Measurements from ENCODE around the gene ICE1.
"Not testable (repeated sequence)": the region's sequence is repeated elsewhere in the genome, so short reads cannot be mapped to it uniquely, and the experiment has no call there.

The ICE1 gene

GRCh38 chr5:5437227-5438172 lies 15.0 kb downstream of the ICE1 start:
- no peak for DNase-seq (ENCODE audit: low read depth, low spot score)

GRCh38 chr5:5451863-5452262 lies 29.4 kb downstream of the ICE1 start:
- no peak for DNase-seq (ENCODE audit: low read depth, low spot score)

- DNase-seq (ENCODE audit: low read depth, low spot score): no peak
These were observed 30.7 kb downstream of the ICE1 start for GRCh38 chr5:5453131-5453530.

DNA sequence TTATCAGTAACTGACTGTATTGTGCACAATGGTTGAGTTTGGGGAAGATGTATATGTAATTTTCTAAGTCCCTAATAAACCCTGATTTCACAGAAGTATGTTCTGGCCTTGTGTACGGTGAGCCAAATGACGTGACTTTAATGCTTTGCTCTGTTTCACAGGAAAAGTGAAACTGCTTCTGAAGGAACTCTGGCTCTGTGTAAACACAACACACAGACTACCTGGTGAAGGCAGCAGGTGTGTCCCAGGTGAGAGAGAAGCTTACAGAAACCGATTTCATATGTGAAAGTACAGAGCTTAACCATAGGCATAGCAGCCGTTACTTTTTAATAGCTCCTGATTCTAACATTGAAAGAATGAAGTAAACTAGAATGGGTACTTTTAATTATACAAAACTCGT lies 31.9 kb downstream of the ICE1 start:
- no peak for DNase-seq (ENCODE audit: low read depth, low spot score)

DNA sequence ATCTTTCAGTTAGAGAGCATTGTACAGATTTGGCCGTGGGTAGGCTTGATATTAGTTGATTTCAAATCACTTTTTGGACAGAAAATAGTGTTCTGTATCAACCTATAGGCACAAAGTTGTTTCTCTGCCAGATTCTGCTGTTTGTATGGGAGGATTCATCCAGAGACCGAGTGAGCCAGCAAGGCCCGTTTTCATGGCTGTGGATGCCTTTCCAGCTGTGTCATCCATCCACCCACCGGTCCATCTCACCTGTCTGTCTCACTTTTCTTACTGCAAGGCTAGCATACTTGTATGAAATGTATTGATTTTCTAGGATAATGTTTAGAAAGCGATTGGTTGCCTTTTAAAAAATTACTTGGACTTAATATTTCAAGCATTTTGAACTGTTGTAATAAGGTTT lies 34.4 kb downstream of the ICE1 start:
- no peak for DNase-seq (ENCODE audit: low read depth, low spot score)

- no peak for DNase-seq (ENCODE audit: low read depth, low spot score)
These were observed 37.8 kb downstream of the ICE1 start for GRCh38 chr5:5460311-5460710.

GRCh38 chr5:5461012-5461411 lies 38.5 kb downstream of the ICE1 start:
- no peak for DNase-seq (ENCODE audit: low read depth, low spot score)

GRCh38 chr5:5464036-5464715 lies 41.7 kb downstream of the ICE1 start:
- no peak for DNase-seq (ENCODE audit: low read depth, low spot score)

GRCh38 chr5:5466227-5466626 lies 43.8 kb downstream of the ICE1 start:
- no peak for DNase-seq (ENCODE audit: low read depth, low spot score)

DNA sequence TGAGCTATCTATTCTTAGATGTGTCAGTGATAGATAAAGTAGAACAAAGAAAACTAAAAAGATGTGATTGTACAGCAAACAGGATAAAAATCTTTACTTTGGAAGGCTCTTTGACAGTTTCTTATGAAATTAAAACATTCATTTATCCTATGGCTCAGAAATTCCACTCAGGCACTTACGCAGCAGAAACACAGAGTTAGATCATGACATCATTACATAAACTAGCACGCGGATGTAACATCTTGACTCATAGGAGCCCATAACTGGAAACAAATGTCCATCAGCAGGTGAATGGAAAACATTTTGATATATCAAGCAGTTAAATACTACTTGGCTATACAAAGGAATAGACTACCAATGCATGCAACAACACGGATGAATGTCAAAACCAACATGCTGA lies 45.3 kb downstream of the ICE1 start:
- no peak for DNase-seq (ENCODE audit: low read depth, low spot score)

DNA sequence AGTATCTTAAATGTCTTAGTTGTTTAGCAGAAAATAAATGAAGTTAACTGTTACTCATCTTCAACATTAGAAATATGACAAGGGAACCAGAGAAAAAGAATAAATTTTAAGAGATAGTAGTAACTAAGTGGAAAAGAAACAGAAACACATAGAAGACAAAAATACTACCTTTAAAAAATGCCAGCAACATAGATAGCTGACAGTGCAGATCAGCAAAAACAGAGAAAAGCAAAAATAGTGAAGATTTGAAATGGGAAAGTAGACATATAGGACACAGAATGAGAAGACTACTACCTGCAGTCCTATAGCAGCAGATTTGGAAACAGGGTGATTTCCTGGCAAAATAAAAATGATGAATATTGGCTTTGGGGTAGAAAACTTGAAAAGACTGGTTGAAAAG lies 48.5 kb downstream of the ICE1 start:
- DNase-seq (ENCODE audit: low read depth, low spot score): no peak

- DNase-seq (ENCODE audit: low read depth, low spot score): no peak
These were observed 50.7 kb downstream of the ICE1 start for GRCh38 chr5:5473226-5473625.

GRCh38 chr5:5474961-5475360 lies 52.5 kb downstream of the ICE1 start:
- no peak for DNase-seq (ENCODE audit: low read depth, low spot score)

- DNase-seq (ENCODE audit: low read depth, low spot score): no peak
These were observed 53.5 kb downstream of the ICE1 start for GRCh38 chr5:5475975-5476374.

DNA sequence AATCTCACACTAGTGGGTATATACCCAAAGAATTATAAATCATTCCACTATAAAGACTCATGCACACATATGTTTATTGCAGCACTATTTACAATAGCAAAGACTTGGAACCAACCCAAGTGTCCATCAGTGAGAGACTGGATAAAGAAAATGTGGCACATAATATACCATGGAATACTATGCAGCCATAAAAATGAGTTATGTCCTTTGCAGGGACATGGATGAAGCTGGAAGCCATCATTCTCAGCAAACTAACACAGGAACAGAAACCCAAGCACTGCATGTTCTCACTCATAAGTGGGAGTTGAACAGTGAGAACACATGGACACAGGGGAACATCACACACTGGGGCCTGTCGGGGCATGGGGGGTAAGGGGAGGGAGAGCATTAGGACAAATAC lies 57.1 kb downstream of the ICE1 start:
- not testable (repeated sequence) for DNase-seq (ENCODE audit: low read depth, low spot score)

DNA sequence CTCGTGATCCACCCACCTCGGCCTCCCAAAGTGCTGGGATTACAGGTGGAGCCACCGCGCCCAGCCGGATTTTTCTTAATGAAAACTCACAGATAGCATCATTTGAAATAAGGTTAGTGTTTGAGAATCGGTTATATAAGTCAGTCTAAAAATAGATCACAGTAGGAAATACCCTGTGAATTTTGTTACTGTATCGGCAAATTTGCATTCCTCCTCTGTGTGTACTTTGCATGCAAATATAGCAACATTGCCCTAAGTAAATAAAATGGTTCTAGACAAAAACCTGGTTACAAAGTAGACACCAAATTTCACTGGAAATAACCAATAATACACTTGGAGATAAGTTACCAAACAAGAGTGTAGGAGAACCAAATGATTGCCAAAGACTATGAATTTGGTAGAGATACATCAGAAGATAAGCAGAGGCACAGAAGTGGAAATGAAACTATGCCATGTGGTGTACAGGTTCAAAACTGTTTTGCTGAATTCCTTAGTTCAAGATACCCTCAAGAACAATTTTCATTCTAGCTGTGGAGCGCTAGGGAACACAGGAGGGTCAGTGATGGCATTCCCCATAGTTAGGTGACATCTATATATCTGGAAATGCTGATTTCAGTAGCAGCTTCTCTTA lies 58.1 kb downstream of the ICE1 start:
- DNase-seq (ENCODE audit: low read depth, low spot score): no peak

DNA sequence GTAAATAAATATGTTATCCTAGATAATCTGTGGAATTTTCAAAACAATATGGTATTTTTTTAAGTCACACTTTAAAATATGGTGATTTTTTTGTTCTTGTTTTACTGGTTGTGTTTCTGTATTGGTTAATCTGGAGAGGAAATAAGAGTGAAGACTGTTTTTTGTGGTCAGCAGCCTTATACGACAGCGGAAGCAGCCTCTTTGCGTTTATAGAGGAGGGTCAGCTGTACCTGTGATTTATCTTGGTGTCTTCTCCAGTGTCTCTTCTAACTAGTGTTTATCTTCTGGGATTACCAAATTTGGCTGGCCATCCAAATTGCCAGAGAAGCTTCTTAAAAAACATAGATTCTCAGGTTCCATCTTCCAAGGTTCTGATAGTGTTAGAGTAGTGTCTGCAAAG lies 58.7 kb downstream of the ICE1 start:
- no peak for DNase-seq (ENCODE audit: low read depth, low spot score)

DNA sequence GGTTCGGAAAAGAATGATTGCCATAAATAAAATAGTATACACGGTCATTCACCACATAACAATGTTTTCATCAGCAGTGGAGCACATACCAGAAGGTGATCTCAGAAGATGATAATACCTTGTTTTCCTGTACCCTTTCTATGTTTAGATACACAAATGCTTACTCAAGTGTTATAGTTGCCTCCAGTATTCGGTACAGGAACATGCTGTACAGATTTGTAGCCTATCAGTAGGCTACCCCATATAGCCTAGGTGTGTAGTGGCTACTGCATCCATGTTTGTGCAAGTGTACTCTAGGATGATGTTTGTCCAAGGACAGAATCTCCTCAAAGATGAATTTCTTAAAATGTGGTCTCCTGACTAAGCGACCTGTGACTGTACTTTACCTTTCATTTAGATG lies 59.2 kb downstream of the ICE1 start:
- no peak for DNase-seq (ENCODE audit: low read depth, low spot score)

GRCh38 chr5:5483350-5483749 lies 60.9 kb downstream of the ICE1 start:
- DNase-seq (ENCODE audit: low read depth, low spot score): no peak

- no peak for DNase-seq (ENCODE audit: low read depth, low spot score)
These were observed 61.6 kb downstream of the ICE1 start for GRCh38 chr5:5483880-5484598.

- no peak for DNase-seq (ENCODE audit: low read depth, low spot score)
These were observed 63.6 kb downstream of the ICE1 start for GRCh38 chr5:5486122-5486521.

Data from activated naive CD8-positive, alpha-beta T cell treated with anti-CD3 and anti-CD28 coated beads, Interleukin-2, amount 50 U/mL, for 16 hours (primary cell).